ENCODE results near the gene GHRHR. TPM values are rescaled to one million over a fixed set of nuclear protein-coding genes. Genes with fewer than 3 reads are reported as not detected.

GHRHR gene
- total RNA-seq, 1 donor from 2014 or later = not detected

DNA sequence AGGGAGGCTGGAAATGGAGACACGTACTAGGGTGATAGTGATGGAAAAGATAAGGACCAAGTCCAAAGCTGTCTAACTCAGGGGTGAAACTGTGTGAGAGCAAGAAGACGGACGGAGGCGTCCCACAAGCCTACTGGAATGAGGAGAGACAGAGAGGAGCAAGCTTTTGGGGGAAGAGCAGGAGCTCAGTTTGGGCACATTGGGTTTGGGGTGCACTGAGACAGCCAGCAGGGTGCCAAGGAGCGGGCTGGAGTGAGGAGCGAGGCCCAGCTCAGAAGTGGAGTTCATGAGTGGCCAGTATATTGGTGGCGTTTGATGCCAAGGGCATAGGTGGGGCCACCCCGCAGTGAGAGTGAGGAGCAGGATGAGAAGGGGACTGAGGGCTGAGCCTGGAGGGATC, 22.6 kb downstream of the GHRHR start:
- Mint-ChIP-seq H3K27me3 (ENCODE audit: insufficient read depth) (peaks cover 27% of the 10 kb centered on the region), H3K27ac (no peak overlapping the region), H3K4me3 (no peak overlapping the region), H3K9me3 (no peaks in the 10 kb centered on the region), H3K4me1 (ENCODE audit: low read depth) (peaks cover 18% of the 10 kb centered on the region), H3K36me3 (ENCODE audit: low read depth) (no peaks in the 10 kb centered on the region)
- no peak for DNase-seq (ENCODE audit: low spot score)
- intact Hi-C loops (cut with micrococcal nuclease) = no loop called here

DNA sequence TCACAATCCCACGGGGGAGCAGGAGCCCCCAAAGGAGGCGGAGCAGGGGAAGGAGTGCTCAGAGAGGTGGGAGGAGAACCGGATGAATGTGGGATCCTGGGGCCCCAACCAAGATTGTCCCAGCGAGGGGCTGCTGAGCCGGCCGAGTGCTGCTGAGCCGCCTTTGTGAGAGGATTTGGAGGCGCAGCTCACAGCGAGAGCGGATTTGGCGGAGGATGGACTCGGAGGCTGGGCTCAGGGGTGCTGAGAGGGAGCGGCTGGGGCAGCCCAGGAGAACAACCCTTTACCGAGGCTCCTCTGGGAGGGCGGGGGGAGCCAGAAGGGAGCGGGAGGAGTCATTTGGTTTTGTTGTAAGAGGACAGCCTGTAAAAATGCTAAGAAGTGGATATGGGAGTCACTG, 23.0 kb downstream of the GHRHR start:
- H3K4me1 Mint-ChIP-seq (ENCODE audit: low read depth) = peaks cover 18% of the 10 kb centered on the region
- no peak for DNase-seq (ENCODE audit: low spot score)
- no peak overlapping the region for H3K27ac Mint-ChIP-seq
- intact Hi-C loops (cut with micrococcal nuclease) = no loop called here
- H3K4me3 Mint-ChIP-seq = no peak overlapping the region
- H3K36me3 Mint-ChIP-seq (ENCODE audit: low read depth) = no peaks in the 10 kb centered on the region
- peaks cover 27% of the 10 kb centered on the region for H3K27me3 Mint-ChIP-seq (ENCODE audit: insufficient read depth)
- no peaks in the 10 kb centered on the region for H3K9me3 Mint-ChIP-seq

DNA sequence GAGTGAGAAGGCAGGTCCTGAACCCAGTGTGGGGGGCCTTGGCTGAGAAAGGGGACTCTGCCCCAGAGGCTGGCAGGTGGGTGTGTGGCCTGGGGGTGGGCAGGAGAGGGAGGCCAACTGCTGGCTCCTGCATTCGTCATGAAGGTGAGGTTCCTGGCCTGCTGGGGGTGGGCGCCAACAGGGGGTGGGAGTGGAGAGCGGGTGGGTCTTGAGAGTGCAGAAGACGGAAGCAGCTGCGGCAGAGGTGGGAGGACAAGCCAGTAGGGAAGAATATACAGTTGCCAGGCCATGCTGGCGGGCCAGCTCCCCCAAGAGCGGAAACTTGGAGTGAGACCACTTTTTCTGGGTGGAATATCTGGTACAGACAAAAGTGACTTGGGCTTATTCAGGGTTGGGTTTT, 23.4 kb downstream of the GHRHR start:
- intact Hi-C loops (cut with micrococcal nuclease) = no loop called here
- no peak overlapping the region for H3K27ac Mint-ChIP-seq
- no peak overlapping the region for H3K4me3 Mint-ChIP-seq
- no peaks in the 10 kb centered on the region for H3K36me3 Mint-ChIP-seq (ENCODE audit: low read depth)
- H3K27me3 Mint-ChIP-seq (ENCODE audit: insufficient read depth) = peaks cover 27% of the 10 kb centered on the region
- no peaks in the 10 kb centered on the region for H3K9me3 Mint-ChIP-seq
- H3K4me1 Mint-ChIP-seq (ENCODE audit: low read depth) = peaks cover 18% of the 10 kb centered on the region
- no peak for DNase-seq (ENCODE audit: low spot score)

DNA sequence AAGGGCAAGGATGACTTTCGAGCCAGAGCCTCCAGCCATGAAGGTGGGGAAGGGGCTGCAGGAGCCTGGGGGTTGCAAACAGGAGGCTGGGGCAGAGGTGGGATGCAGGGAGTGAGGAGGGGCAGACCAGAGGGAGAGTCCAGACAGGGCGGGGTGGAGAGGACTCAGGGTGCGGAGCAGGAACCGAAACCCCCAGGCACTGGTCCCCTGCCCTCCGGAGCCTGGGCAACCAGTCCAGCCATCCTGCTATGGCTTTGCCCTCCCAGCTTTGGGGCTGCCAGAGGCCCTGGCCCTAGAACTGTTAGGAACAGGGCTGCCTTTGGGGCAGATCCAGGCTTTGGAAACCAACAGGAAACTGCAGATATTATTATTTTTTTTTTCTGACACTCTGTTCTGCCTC, 24.2 kb downstream of the GHRHR start:
- Mint-ChIP-seq H3K4me3 (no peak overlapping the region), H3K4me1 (ENCODE audit: low read depth) (peaks cover 16% of the 10 kb centered on the region), H3K27ac (no peak overlapping the region), H3K9me3 (no peaks in the 10 kb centered on the region), H3K36me3 (ENCODE audit: low read depth) (no peaks in the 10 kb centered on the region), H3K27me3 (ENCODE audit: insufficient read depth) (peaks cover 25% of the 10 kb centered on the region)
- intact Hi-C loops (cut with micrococcal nuclease) = no loop called here
- no peak for DNase-seq (ENCODE audit: low spot score)

DNA sequence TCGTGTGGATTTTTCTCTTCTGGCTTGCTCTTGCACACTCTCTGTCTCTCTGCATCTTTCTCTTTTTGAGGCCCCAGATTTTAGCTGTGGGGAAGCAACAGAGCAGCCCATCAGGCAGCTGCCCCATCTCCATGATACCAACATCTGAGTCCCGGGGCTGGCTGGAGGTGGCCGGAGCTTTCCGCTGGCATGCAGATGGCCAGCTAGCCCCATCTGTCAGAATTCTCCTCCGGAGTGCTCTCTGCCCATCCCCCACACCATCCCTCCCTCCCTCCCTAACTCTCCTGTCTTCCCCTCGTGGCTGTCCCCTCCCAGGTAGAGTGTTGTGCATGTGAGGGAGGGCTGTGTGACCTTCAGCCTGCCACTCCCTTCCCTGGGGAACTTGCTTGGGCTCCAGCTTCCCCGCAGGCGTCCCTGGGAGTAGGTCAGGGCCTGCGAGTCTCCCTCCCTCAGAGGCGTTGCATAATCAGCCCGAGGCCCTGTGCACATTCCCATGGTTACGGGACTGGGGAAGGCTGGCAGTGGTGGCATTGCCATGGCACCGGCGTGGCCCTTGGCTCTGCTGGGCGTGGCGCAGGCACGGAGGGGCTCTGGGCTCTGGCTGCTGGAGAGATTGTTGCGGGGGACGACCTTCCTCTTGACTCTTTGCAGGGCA, 24.7 kb downstream of the GHRHR start:
- intact Hi-C loops (cut with micrococcal nuclease) = no loop called here
- H3K9me3 Mint-ChIP-seq = no peaks in the 10 kb centered on the region
- no peak overlapping the region for H3K4me3 Mint-ChIP-seq
- peaks cover 11% of the 10 kb centered on the region for H3K4me1 Mint-ChIP-seq (ENCODE audit: low read depth)
- peaks cover 23% of the 10 kb centered on the region for H3K27me3 Mint-ChIP-seq (ENCODE audit: insufficient read depth)
- H3K36me3 Mint-ChIP-seq (ENCODE audit: low read depth) = no peaks in the 10 kb centered on the region
- no peak for DNase-seq (ENCODE audit: low spot score)
- H3K27ac Mint-ChIP-seq = no peak overlapping the region

DNA sequence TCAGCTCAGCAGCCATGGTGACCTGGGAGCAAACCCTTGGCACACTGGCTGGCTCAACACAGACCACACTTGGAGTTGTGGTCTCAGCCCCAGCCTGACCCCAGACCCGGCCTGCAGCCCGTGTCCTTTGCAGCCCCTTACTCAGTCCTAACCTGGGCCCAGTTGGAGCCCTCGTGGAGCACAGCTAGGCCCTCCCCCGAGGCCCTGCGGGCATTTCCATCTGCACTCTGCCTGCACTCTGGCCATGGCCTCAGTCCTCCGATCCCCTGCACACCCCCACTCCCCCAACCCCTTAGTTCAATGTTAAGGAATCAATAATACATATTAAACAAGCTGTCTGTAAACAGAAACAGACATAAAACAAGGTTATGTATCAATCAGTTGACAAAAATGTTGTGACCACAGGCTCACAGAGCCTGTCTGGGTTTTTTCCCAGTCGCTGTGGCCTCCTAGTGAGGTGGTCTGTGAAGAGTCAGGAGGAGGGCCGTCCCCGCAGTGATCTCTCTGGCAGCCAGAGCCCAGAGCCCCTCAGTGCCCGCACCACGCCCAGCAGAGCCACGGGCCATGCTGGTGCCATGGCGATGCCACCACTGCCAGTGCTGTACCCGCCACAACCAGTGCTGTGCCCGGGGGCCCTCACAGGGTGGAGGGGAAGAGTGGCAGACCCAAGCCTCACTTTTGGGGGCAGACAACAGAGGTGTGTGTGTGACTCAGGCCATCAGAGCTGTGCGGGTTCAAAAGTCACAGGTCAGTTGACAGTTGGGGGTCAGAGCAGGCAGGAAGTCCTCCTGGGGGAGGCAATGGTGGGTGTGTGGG, 25.5 kb downstream of the GHRHR start:
- Mint-ChIP-seq H3K27ac (no peak overlapping the region), H3K27me3 (ENCODE audit: insufficient read depth) (peaks cover 16% of the 10 kb centered on the region), H3K4me1 (ENCODE audit: low read depth) (peaks cover 6% of the 10 kb centered on the region), H3K9me3 (no peaks in the 10 kb centered on the region), H3K4me3 (no peak overlapping the region), H3K36me3 (ENCODE audit: low read depth) (no peaks in the 10 kb centered on the region)
- DNase-seq (ENCODE audit: low spot score) = no peak
- intact Hi-C loops (cut with micrococcal nuclease) = no loop called here

DNA sequence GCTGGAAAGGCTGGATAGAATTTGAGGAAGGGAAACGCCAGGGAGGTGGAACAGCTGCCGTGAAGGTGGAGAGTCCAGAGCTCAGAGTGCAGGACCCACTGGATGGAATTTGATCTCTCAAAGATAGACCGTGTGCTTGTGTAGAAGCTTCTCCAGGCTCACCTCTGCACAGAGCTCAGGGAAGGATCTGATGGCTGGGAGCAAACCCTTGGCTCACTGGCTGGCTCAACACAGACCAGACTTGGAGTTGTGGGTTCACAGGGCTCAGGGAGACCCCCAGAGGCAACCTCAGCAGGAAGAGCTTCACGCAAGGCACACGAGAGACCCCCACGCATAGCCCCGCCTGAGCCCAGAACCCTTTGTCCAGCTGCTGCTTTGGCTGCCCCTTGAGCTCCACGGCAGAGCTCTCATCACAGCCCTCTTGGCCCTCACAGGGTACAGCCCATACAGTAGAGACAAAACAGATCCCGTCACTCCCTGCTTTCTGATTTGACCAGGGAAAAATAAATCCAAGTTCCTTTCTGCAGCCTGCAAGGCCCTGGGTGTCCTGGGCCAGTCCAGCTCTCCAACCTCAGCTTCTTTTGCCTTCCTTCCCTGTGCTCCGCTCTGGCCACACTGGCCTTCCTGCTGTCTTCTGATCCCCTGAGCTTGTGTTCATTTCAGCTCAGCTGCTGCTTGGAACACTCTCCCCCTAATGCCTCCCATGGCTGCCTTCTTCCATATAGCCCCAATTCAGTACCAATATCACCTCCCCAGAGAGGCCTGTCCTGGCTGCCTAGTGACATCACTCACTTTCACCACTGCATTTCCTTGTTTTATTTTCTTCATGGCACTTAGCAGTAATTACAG, 26.3 kb downstream of the GHRHR start:
- no peaks in the 10 kb centered on the region for H3K9me3 Mint-ChIP-seq
- no peaks in the 10 kb centered on the region for H3K36me3 Mint-ChIP-seq (ENCODE audit: low read depth)
- DNase-seq (ENCODE audit: low spot score) = no peak
- H3K4me1 Mint-ChIP-seq (ENCODE audit: low read depth) = peaks cover 6% of the 10 kb centered on the region
- intact Hi-C loops (cut with micrococcal nuclease) = no loop called here
- H3K27ac Mint-ChIP-seq = no peak overlapping the region
- H3K27me3 Mint-ChIP-seq (ENCODE audit: insufficient read depth) = peaks cover 9% of the 10 kb centered on the region
- H3K4me3 Mint-ChIP-seq = no peak overlapping the region

DNA sequence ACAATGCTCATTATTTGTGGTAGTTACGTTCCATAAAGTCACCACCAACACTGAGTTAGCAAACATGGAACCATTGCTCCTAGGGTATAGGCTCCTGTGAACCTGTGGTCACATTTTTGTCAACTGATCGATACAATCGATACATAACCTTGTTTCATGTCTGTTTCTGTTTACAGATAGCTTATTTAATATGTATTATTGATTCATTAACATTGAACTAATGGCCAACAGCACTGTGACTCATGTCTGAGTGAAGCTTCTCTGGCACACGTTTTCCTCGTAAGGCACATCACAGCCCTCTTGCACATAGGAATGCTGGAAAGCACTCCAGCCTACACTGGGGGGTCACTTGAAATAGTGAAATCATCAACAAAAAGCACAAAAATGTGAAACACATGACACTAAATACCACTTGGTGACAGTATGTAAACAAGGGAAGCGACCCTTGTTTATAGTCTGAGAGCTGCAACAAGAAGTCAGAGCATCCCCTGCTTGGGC, 27.0 kb downstream of the GHRHR start:
- Mint-ChIP-seq H3K4me1 (ENCODE audit: low read depth) (peaks cover 3% of the 10 kb centered on the region), H3K27ac (no peak overlapping the region), H3K27me3 (ENCODE audit: insufficient read depth) (peaks cover 6% of the 10 kb centered on the region), H3K4me3 (no peak overlapping the region), H3K36me3 (ENCODE audit: low read depth) (no peaks in the 10 kb centered on the region), H3K9me3 (no peaks in the 10 kb centered on the region)
- DNase-seq (ENCODE audit: low spot score) = no peak
- intact Hi-C loops (cut with micrococcal nuclease) = no loop called here

DNA sequence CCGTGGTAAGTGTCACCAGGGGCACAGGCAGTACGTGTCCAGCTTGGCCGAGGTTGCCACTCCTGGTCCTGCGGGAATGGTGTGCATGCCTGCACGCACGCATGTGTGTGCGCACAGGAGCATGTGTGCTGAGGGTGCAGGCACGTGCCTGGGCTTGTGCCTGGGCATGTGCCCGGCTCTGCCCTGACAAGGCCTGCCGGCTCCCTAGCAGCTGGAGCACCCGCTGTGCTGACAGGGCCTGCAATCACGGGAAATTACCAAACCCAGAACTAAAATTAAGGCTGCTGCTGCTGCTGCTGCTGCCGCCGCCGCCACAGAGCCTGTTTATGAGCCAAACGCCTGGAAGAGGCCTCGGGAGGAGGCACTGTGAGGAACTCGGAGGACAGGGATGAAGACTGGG, 28.7 kb downstream of the GHRHR start:
- intact Hi-C loops (cut with micrococcal nuclease) = no loop called here
- H3K4me3 Mint-ChIP-seq = no peak overlapping the region

DNA sequence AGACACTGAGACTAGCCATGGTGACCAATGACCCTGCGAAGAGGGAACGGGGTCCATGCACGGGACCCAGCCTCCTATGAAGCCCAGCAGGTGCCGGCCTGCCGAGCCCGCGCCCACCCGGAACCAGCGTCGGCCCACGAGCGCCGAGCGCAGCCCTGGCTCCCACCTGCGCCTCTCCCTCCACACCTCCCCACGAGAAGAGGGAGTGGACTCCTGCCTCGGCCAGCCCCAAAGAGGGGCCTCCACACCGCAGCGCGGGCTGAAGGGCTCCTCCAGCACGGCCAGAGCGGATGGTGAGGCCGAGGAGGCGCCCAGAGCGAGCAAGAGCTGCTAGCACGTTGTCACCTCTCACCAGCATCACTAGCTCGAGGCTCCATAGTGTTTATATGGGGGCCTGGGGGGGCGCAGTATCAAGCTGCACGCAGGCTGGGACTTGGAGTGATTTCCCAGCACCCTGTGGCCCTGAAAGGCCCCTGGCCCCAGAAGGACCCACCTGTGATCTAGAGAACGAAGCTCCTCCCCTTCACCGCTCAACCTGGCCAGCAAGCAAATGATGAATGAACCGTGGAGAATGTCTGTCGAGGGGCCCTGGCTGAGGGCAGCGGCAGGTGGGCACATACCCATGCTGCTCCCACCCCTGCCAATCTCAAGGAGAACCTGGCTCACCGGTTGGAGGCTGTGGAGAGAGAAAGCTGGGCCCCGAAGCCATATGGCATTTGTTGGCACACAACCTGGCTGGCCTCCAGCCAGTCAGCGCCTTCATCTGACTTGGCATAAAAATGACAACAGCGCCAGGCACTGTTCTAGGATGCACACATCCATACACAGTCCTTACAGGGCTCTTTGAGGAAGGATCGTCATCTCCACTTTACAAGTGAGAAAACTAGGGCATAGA, 30.7 kb downstream of the GHRHR start:
- no peak for DNase-seq (ENCODE audit: low spot score)

More for the DNA sequence above, 28.7 kb downstream of the GHRHR start:
- DNase-seq (ENCODE audit: low spot score) = no peak
- H3K4me1 Mint-ChIP-seq (ENCODE audit: low read depth) = no peaks in the 10 kb centered on the region
- H3K27ac Mint-ChIP-seq = no peak overlapping the region
- peaks cover 2% of the 10 kb centered on the region for H3K27me3 Mint-ChIP-seq (ENCODE audit: insufficient read depth)
- H3K9me3 Mint-ChIP-seq = no peaks in the 10 kb centered on the region
- no peaks in the 10 kb centered on the region for H3K36me3 Mint-ChIP-seq (ENCODE audit: low read depth)

DNA sequence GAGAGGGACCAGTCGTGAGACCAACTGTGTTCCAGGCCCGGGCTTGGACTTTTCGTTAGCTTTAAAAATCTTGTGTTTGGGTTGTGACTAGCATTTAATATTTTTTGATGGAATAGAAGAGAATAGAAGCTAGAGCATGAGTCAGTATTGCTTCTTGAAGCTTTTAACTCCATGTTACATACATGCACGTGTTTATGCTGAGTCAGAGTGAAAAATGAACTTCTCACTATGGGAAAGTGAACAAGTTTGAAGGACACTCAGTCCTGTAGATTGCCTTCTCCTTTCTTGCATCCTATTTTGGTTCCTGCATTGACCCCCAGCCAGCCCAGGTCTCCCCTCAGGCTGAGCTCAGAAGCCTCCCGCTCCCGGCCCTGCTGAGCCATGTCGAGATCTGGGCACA, 31.8 kb downstream of the GHRHR start:
- intact Hi-C loops (cut with micrococcal nuclease) = no loop called here
- Mint-ChIP-seq H3K36me3 (ENCODE audit: low read depth) (no peaks in the 10 kb centered on the region), H3K27me3 (ENCODE audit: insufficient read depth) (peaks cover 3% of the 10 kb centered on the region), H3K4me3 (no peak overlapping the region), H3K27ac (no peak overlapping the region), H3K4me1 (ENCODE audit: low read depth) (no peaks in the 10 kb centered on the region), H3K9me3 (no peaks in the 10 kb centered on the region)
- DNase-seq (ENCODE audit: low spot score) = no peak

More for the DNA sequence above, 30.7 kb downstream of the GHRHR start:
- no peaks in the 10 kb centered on the region for H3K27me3 Mint-ChIP-seq (ENCODE audit: insufficient read depth)
- intact Hi-C loops (cut with micrococcal nuclease) = no loop called here
- H3K4me1 Mint-ChIP-seq (ENCODE audit: low read depth) = no peaks in the 10 kb centered on the region
- H3K9me3 Mint-ChIP-seq = no peaks in the 10 kb centered on the region
- no peak overlapping the region for H3K4me3 Mint-ChIP-seq
- H3K36me3 Mint-ChIP-seq (ENCODE audit: low read depth) = no peaks in the 10 kb centered on the region
- no peak overlapping the region for H3K27ac Mint-ChIP-seq

DNA sequence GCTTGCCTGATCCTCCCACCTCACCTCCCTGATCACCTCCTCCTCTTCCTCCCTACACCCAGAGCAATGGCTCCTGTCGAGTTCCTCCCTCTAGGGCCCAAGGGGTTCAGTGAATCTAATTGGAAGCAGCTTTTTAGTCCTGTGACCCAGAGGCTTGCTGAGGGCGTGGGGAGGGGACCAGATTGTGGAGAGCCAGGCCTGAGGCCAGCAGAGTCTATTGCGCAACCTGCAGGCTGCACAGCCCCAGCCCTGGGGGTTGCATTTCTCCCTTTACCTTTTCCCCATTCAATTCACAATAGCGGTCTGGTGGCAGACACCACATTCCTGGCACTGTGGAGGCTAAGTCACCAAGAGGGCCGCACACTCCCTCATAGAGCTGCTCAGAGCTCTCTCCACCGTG, 32.5 kb downstream of the GHRHR start:
- no peak overlapping the region for H3K4me3 Mint-ChIP-seq
- no peaks in the 10 kb centered on the region for H3K4me1 Mint-ChIP-seq (ENCODE audit: low read depth)
- H3K36me3 Mint-ChIP-seq (ENCODE audit: low read depth) = no peaks in the 10 kb centered on the region
- H3K27me3 Mint-ChIP-seq (ENCODE audit: insufficient read depth) = peaks cover 3% of the 10 kb centered on the region
- H3K27ac Mint-ChIP-seq = no peak overlapping the region
- DNase-seq (ENCODE audit: low spot score) = no peak
- no peaks in the 10 kb centered on the region for H3K9me3 Mint-ChIP-seq
- intact Hi-C loops (cut with micrococcal nuclease) = no loop called here

All from activated T-helper 1 cell treated with anti-CD3 and anti-CD28 coated beads, Interleukin-12 subunit alpha, Interleukin-12 subunit beta, Interleukin-2, Interleukin-4 antibody, amounts not matched to agents 30 ng/mL and 10 ng/mL and 1 ng/mL, durations not matched to agents 14 hours and 24 hours and 36 hours (primary cell).